GM12865 (cell line): ENCODE measurements around the gene FLOT1.

Source experiments
- DNase-seq: peaks from one replicate; pipeline ENCODE4 v3.0.0; 2010; ENCODE audit warnings: low read depth
- H3K4me3 ChIP-seq: 2 replicates; pipeline ENCODE4 v1.5.1; 2011; ENCODE audit warnings: mild to moderate bottlenecking, low read depth, low read length, control low read depth
- TF ChIP-seq, protein P1 (sequence below): IDR thresholded peaks from 2 replicates; pipeline ENCODE4 v1.5.1; 2011; ENCODE audit warnings: low read length, control low read depth, low read depth, inconsistent platforms; ENCODE audit not compliant: insufficient read depth; ENCODE audit errors: missing control alignments

Gene FLOT1

DNA sequence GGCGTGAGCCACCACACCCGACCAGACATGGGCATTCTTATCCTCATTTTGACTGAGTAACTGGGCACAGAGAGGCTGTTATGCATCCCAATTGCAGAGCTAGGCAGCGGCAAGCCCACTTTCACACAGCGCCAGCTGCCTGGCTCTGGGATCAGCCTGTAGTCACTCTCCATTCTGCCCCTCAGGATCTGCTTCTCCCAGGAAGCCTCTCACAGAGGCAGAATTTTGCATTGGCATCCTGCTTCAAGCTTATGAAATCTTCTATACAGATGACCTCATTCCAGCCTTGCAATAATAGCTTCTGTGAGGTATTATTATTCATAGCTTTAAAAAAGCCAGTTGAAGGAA, 38.9 kb upstream of the FLOT1 start:
- no peak overlapping the region for H3K4me3 ChIP-seq
- DNase-seq, result no peak
- TF ChIP-seq, protein P1, sequence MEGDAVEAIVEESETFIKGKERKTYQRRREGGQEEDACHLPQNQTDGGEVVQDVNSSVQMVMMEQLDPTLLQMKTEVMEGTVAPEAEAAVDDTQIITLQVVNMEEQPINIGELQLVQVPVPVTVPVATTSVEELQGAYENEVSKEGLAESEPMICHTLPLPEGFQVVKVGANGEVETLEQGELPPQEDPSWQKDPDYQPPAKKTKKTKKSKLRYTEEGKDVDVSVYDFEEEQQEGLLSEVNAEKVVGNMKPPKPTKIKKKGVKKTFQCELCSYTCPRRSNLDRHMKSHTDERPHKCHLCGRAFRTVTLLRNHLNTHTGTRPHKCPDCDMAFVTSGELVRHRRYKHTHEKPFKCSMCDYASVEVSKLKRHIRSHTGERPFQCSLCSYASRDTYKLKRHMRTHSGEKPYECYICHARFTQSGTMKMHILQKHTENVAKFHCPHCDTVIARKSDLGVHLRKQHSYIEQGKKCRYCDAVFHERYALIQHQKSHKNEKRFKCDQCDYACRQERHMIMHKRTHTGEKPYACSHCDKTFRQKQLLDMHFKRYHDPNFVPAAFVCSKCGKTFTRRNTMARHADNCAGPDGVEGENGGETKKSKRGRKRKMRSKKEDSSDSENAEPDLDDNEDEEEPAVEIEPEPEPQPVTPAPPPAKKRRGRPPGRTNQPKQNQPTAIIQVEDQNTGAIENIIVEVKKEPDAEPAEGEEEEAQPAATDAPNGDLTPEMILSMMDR, result no peak

DNA sequence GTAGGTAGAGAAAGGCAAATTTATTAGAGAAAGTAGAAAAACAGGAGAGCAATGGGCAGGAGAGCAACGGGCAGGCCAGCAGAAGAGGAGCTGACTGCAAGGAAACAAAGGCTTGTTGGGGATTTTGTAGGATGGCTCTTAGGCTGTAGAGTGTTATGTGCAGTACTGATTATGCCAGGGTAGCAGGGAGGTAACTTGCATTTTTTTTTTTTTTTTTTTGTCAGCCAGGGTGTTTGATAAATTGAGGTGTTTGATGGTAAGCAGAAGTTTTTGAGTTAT, 38.1 kb upstream of the FLOT1 start:
- TF ChIP-seq, protein P1, result no peak
- no peak for DNase-seq
- no peak overlapping the region for H3K4me3 ChIP-seq

DNA sequence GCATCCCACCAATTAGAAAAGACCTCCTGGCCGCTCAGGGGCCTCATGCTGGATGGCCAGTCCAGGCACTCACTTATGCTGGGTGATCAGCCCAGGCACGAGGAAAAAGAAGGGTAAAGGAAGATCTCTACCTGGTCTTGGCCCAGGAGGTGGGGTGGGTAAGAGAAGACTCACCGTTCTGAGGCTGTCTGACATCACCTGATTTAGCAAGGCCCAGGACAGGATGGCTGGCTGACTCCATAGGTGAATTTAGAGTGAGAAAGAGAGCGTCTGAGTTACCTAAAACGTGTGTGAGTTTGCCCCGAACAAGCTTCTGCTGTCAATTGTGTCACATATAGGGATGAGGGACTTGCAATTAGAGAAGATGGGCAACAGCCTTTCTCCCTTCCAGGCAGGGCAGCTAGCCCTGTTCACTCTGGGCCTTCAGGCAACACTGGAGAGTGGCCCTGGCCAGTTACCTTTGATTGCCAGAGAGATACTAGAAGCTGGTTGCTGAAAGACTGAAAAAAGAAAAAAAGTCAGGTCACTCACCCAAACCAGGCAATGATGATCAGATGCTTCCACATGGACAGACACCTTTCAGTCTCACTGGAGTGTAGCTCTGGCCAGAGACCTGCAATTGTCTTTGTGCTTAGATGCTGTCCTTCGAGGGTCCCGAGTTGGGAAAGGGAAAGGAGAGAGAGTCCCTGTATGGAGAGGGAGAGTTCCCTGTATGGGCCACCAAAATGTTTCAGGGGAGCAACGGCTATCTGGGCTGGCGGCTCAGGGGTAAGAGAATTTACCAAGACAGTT, 37.6 kb upstream of the FLOT1 start:
- H3K4me3 ChIP-seq, result no peak overlapping the region
- TF ChIP-seq, protein P1, result no peak
- DNase-seq, result no peak

DNA sequence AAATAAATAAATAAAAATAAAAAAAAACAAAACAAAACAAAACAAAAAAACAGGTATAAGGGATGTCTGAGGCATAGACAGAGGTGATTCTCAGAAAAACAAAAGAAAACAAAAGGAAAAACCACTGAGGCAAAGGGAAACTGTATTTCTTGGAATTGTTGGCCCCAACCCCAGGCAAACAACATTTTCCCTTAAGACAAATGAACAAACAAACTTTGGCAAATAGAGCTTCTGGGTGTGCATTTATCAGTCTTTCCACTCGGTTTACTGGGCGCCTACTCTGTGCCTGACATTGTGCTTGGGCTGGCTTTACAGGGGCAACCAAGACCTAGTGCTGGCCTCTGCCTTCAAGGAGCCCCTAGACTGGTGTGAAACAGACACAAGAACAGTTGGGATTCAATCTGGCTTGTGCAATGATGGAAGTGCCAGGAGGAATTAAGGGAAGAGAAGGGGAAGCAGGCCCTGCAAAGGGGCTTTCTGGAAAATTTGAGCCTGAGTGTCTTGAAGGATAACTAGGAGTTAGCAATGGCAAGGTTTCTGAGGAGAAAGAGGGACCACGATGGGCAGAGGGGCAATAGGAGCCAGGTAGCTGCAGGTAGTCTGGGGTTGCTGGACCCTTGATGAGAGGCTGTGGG, 35.6 kb upstream of the FLOT1 start:
- TF ChIP-seq, protein P1, result no peak
- no peak overlapping the region for H3K4me3 ChIP-seq
- DNase-seq, result no peak

DNA sequence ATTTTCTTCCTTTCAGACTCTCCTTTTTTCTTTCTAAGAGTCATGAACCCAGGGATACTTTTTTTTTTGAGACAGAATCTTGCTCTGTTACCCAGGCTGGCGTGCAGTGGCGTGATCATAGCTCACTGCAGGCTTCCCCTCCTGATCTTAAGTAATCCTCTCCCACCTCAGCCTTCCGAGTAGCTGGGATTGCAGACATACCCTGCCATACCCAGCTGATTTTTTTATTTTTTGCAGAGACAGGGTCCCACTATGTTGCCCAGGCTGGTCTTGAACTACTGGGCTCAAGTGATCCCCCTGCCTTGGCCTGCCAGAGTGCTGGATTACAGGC, 34.6 kb upstream of the FLOT1 start:
- TF ChIP-seq, protein P1, result no peak
- no peak for DNase-seq
- H3K4me3 ChIP-seq, result no peak overlapping the region

DNA sequence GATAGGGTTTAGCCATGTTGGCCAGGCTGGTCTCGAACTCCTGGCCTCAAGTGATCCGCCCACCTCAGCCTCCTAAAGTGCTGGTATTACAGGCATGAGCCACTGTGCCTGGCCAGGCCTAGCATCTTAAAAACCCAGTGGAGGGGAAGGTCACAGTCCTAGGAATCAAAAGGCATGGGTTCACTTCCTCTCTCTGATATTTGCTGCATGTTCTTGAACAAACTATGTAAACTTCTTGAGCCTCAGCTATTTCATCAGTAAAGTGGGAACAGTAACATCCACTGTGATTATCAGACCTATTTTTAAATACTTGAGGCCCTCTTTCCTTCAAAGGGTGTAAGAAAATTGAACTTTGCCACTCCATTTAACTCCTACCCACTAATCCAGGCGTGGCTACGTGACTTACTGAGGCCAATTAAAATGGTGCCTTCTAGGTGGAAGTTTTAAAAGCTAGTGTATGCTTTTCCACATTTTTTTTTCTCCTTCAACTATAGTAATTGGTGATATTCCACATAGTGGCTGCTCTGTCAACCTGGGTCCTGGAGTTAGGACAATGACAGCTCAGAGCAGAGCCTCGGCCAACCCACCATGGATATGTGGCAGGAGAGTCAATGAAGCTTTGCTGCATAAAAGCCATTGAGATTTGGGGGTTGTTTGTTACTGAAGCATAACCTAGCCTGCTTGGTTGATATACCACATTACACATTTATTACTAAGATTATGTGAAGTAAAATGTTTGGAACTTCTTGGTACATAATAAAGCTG, 34.1 kb upstream of the FLOT1 start:
- H3K4me3 ChIP-seq, result no peak overlapping the region
- TF ChIP-seq, protein P1, result no peak

DNA sequence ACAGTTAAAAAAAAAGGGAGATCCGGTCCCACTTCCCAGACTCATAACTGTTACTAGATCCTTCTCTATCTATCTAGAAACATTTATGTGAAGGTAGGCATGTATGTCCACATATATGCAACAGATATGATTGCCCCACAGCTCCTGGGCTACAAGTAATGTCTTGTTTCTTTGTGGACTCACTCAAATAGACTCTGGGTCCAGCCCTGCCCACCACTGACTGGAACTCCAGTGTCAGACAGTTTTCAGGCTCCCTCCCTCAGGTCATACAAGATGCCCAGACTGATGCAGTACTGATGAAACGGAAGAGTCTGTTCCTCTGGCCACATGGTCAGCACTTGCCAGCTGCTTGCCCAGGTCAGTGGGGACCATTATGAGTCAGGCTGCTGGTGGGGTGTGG, 32.6 kb upstream of the FLOT1 start:
- DNase-seq, result no peak
- no peak overlapping the region for H3K4me3 ChIP-seq
- TF ChIP-seq, protein P1, result no peak

More for the DNA sequence above, 34.1 kb upstream of the FLOT1 start:
- DNase-seq, result no peak
